Measurements from ENCODE around the gene RBMY1J.
"Not testable (repeated sequence)": the region's sequence is repeated elsewhere in the genome, so short reads cannot be mapped to it uniquely, and the experiment has no call there.

RBMY1J gene

GRCh38 chrY:22403110-22403509 is at the start of gene RBMY1J:
Gene RBMY1J, plus strand, starts transcription at chrY:22403410. Its CDS starts 2,038 bp downstream, at chrY:22405448.
- not testable (repeated sequence) for DNase-seq (ENCODE audit: low spot score)

- no peak for DNase-seq (ENCODE audit: low spot score)
Observed at GRCh38 chrY:22367416-22367815, 35.8 kb upstream of the RBMY1J start.

GRCh38 chrY:22370623-22371022 is 32.6 kb upstream of the RBMY1J start:
- DNase-seq (ENCODE audit: low spot score): no peak

GRCh38 chrY:22373494-22373893 is 29.7 kb upstream of the RBMY1J start:
- DNase-seq (ENCODE audit: low spot score): no peak

GRCh38 chrY:22444718-22445396 is 41.6 kb downstream of the RBMY1J start:
- not testable (repeated sequence) for DNase-seq (ENCODE audit: low spot score)

- DNase-seq (ENCODE audit: low spot score): not testable (repeated sequence)
Observed at GRCh38 chrY:22455522-22455921, 52.3 kb downstream of the RBMY1J start.

GRCh38 chrY:22461962-22462361 is 58.8 kb downstream of the RBMY1J start:
- DNase-seq (ENCODE audit: low spot score): not testable (repeated sequence)

Data from germinal center (tissue), 1 donor.